ENCODE results near the gene CYP4F8.

The CYP4F8 gene

DNA sequence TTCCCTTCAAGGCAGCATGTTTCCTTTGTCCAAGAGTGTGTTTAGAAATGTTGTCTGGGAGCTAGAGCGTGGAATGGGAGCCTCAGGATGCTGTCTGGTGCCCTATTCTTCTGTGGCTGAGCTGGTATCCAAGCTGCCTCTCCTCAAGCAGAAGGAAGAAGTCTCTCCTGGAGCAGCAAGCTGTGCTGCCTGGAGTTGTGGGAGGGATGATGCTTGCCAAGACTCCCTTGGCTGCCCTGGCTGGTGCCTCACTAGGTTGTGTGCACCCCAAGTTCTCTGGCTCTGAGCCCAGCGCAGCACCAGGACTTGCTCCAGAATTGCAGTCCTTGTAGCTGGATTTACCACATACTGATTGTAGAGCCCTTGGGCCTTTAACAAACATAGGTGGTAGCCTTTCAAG is 21.0 kb downstream of the CYP4F8 start:
- DNase-seq (ENCODE audit: low read depth, low spot score): no peak
- no peaks in the 10 kb centered on the region for H3K9me3 ChIP-seq (ENCODE audit: low read depth, low read length)
- no peak overlapping the region for H3K27ac ChIP-seq

DNA sequence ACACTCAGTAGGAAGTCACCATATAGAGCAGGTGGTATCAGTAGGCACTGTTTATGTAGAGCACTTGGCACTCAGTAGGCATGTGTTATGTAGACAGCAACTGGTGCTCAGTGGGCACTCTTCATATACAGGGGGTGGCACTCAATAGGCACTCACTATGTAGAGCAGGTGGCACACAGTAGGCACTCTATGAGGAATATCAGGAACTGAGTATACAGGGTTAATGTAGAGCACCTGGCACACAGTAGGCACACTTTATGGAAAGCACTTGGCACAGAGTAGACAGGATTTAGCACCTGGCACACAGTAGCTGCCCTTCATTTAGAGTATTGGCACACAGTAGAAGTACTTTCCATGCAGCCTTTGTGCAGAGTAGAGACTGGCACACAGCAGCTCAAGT is 24.6 kb downstream of the CYP4F8 start:
- Histone ChIP-seq H3K9me3 (ENCODE audit: low read depth, low read length) (no peaks in the 10 kb centered on the region), H3K4me3 (no peak overlapping the region), H3K9ac (ENCODE audit: insufficient read length) (no peak overlapping the region), H3K36me3 (ENCODE audit: insufficient read depth, low read length) (no peaks in the 10 kb centered on the region), H3K27ac (no peak overlapping the region)
- TF ChIP-seq FOXP2 (optimal IDR thresholded peaks at IDR 0.05; ENCODE audit: control extremely low read depth, extremely low read length, insufficient read depth) (no peak), EZH2 (IDR thresholded peaks at IDR 0.05) (no peak), POLR2AphosphoS5 (IDR thresholded peaks at IDR 0.05; ENCODE audit: borderline replicate concordance, low read depth, low read length) (no peak)
- DNase-seq (ENCODE audit: low read depth, low spot score): no peak

More for the DNA sequence above, 21.0 kb downstream of the CYP4F8 start:
- no peaks in the 10 kb centered on the region for H3K36me3 ChIP-seq (ENCODE audit: insufficient read depth, low read length)
- no peak for TF ChIP-seq POLR2AphosphoS5 (IDR thresholded peaks at IDR 0.05; ENCODE audit: borderline replicate concordance, low read depth, low read length)
- TF ChIP-seq FOXP2 (optimal IDR thresholded peaks at IDR 0.05; ENCODE audit: control extremely low read depth, extremely low read length, insufficient read depth): no peak
- TF ChIP-seq EZH2 (IDR thresholded peaks at IDR 0.05): no peak
- H3K9ac ChIP-seq (ENCODE audit: insufficient read length): no peak overlapping the region
- no peak overlapping the region for H3K4me3 ChIP-seq

DNA sequence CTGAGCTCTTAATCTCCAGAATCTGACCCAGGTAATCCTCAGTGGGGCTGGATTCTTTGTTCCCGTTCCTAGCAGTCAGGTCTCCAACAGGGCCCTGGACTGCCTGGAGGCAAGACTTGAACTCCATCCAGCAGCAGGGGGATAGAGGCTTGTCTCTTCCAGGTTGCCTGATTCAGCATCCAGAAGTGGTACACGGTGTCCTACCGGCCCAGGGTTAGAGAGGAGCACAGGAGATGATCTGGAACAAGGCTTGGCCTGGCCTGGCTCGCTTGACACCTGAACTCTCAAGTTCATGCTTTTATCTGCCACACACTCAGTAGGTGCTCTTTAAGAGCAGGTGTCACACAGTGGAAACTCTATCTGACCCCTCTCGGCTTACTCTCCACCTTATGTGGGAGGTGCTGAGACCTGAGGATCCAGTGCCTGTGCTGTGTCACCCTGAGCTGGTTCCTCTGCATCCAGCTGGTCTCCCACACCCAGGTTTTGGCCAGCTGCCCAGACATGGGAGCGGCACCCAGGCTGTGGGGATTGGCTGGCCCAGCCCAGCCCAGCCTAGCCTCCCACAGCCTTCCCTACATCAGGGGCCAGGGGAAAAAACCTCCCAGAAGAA is 25.4 kb downstream of the CYP4F8 start, which contains the start of gene CYP4F3:
TSS of gene CYP4F3 (plus strand) at position 604 of the 610 bp plus-strand sequence. CDS start 519 bp downstream, outside the sequence.
- no peaks in the 10 kb centered on the region for H3K36me3 ChIP-seq (ENCODE audit: insufficient read depth, low read length)
- H3K4me3 ChIP-seq: no peak within 1 kb of the TSS
- no peaks in the 10 kb centered on the region for H3K9me3 ChIP-seq (ENCODE audit: low read depth, low read length)
- H3K9ac ChIP-seq (ENCODE audit: insufficient read length): no peak within 1 kb of the TSS
- no peak within 1 kb of the TSS for H3K27ac ChIP-seq
- DNase-seq (ENCODE audit: low read depth, low spot score): no peak
- no peak for TF ChIP-seq FOXP2 (optimal IDR thresholded peaks at IDR 0.05; ENCODE audit: control extremely low read depth, extremely low read length, insufficient read depth)
- TF ChIP-seq EZH2 (IDR thresholded peaks at IDR 0.05): no peak

DNA sequence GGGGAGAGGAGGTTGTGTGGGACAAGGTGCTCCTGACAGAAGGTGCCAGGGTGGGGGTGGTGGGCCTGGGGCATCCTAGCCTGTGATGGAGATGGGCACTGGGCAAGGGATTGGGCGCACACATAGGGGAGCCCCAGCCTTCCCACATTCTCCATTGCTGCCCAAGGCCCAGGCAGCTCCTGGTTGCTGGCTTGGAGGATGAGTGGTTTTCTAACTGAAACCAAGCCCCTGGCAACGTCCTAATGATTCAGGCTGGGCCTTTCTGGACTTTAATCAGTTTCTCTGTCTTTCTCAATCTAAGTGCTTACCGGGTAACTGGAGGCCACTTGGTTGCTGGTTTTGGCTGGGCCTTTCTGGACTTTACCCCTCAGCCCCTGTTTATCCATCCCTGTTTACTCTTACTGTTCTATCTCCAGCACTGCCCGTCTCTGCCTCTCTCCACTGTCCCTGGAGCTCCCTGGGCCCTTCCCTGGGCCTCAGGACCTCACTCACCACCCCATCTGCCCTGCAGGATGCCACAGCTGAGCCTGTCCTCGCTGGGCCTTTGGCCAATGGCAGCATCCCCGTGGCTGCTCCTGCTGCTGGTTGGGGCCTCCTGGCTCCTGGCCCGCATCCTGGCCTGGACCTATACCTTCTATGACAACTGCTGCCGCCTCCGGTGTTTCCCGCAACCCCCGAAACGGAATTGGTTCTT is 26.0 kb downstream of the CYP4F8 start:
- DNase-seq (ENCODE audit: low read depth, low spot score): no peak
- no peaks in the 10 kb centered on the region for H3K36me3 ChIP-seq (ENCODE audit: insufficient read depth, low read length)
- H3K4me3 ChIP-seq: no peak overlapping the region
- no peak overlapping the region for H3K9ac ChIP-seq (ENCODE audit: insufficient read length)
- H3K9me3 ChIP-seq (ENCODE audit: low read depth, low read length): no peaks in the 10 kb centered on the region
- no peak for TF ChIP-seq FOXP2 (optimal IDR thresholded peaks at IDR 0.05; ENCODE audit: control extremely low read depth, extremely low read length, insufficient read depth)
- no peak for TF ChIP-seq EZH2 (IDR thresholded peaks at IDR 0.05)
- TF ChIP-seq POLR2AphosphoS5 (IDR thresholded peaks at IDR 0.05; ENCODE audit: borderline replicate concordance, low read depth, low read length): no peak
- no peak overlapping the region for H3K27ac ChIP-seq

DNA sequence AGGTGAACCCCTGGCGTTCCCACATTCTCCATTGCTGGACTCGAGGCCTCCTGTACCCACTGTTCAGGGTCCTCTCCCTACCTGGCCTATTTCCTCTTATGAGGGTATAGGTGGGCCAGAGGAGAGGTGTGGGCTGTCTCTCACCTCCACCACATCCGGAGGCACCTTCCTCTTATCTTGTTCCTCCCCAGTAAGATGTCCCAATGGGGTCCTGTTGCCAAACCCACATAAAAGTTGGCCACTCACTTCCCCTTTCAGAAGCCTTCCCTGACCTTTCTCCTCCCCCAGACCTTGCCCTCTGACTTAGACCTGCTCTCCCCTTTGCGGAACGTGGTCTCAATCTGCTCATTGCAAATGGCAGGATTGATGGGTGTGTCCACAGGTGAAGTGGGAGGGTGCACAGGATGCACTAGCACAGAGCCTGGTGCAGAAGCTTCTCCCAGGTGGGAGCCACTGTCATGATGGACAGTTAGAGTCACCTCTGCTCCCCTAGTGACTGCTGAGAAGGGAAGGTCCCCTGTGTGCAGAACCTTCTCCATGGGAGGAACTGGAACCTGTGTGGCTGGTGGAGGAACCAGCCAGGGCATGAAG is 27.0 kb downstream of the CYP4F8 start:
- no peak overlapping the region for H3K9ac ChIP-seq (ENCODE audit: insufficient read length)
- no peak overlapping the region for H3K4me3 ChIP-seq
- DNase-seq (ENCODE audit: low read depth, low spot score): no peak
- no peak for TF ChIP-seq EZH2 (IDR thresholded peaks at IDR 0.05)
- no peak for TF ChIP-seq FOXP2 (optimal IDR thresholded peaks at IDR 0.05; ENCODE audit: control extremely low read depth, extremely low read length, insufficient read depth)
- TF ChIP-seq POLR2AphosphoS5 (IDR thresholded peaks at IDR 0.05; ENCODE audit: borderline replicate concordance, low read depth, low read length): no peak
- no peaks in the 10 kb centered on the region for H3K9me3 ChIP-seq (ENCODE audit: low read depth, low read length)
- H3K27ac ChIP-seq: no peak overlapping the region
- no peaks in the 10 kb centered on the region for H3K36me3 ChIP-seq (ENCODE audit: insufficient read depth, low read length)

DNA sequence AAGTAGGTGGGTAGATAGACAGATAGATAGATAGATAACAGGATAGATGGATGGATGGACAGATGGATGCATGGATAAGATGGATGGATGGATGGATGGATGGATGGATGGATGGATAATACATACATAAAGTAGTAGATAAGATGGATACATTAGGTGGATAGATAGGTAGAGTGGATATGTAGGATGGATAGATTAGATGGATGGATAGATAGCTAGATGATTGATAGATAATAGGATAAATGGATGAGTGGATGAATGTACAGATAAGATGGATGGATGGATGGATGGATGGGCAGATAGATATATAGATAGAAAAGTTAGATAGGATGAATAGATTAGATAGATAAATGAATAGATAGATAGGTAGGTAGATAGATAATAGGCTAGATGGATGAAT is 27.8 kb downstream of the CYP4F8 start:
- H3K27ac ChIP-seq: no peak overlapping the region
- DNase-seq (ENCODE audit: low read depth, low spot score): no peak
- H3K9me3 ChIP-seq (ENCODE audit: low read depth, low read length): no peaks in the 10 kb centered on the region
- H3K4me3 ChIP-seq: no peak overlapping the region
- TF ChIP-seq EZH2 (IDR thresholded peaks at IDR 0.05) (no peak), POLR2AphosphoS5 (IDR thresholded peaks at IDR 0.05; ENCODE audit: borderline replicate concordance, low read depth, low read length) (no peak), FOXP2 (optimal IDR thresholded peaks at IDR 0.05; ENCODE audit: control extremely low read depth, extremely low read length, insufficient read depth) (no peak)
- no peaks in the 10 kb centered on the region for H3K36me3 ChIP-seq (ENCODE audit: insufficient read depth, low read length)
- no peak overlapping the region for H3K9ac ChIP-seq (ENCODE audit: insufficient read length)

DNA sequence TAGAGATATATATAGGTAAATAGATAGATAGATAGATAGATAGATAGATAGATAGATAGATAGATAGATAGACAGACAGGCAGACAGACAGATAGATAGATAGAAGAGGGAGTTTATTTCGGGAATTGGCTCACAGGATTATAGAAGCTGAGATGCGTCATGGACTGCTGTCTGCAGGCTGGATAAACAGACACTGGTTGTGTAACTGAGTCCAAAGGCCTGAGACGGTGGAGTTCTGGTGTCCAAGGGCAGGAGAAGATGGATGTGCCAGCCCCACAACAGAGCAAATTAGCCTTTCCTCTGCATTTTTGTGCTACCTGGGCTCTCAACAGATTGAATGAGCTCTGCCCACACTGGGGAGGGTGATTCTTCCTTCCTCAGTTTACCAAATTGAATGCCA is 28.4 kb downstream of the CYP4F8 start:
- H3K9ac ChIP-seq (ENCODE audit: insufficient read length): no peak overlapping the region
- DNase-seq (ENCODE audit: low read depth, low spot score): no peak
- no peak overlapping the region for H3K27ac ChIP-seq
- TF ChIP-seq EZH2 (IDR thresholded peaks at IDR 0.05): no peak
- TF ChIP-seq POLR2AphosphoS5 (IDR thresholded peaks at IDR 0.05; ENCODE audit: borderline replicate concordance, low read depth, low read length): no peak
- TF ChIP-seq FOXP2 (optimal IDR thresholded peaks at IDR 0.05; ENCODE audit: control extremely low read depth, extremely low read length, insufficient read depth): no peak
- no peaks in the 10 kb centered on the region for H3K36me3 ChIP-seq (ENCODE audit: insufficient read depth, low read length)
- no peak overlapping the region for H3K4me3 ChIP-seq
- H3K9me3 ChIP-seq (ENCODE audit: low read depth, low read length): no peaks in the 10 kb centered on the region

DNA sequence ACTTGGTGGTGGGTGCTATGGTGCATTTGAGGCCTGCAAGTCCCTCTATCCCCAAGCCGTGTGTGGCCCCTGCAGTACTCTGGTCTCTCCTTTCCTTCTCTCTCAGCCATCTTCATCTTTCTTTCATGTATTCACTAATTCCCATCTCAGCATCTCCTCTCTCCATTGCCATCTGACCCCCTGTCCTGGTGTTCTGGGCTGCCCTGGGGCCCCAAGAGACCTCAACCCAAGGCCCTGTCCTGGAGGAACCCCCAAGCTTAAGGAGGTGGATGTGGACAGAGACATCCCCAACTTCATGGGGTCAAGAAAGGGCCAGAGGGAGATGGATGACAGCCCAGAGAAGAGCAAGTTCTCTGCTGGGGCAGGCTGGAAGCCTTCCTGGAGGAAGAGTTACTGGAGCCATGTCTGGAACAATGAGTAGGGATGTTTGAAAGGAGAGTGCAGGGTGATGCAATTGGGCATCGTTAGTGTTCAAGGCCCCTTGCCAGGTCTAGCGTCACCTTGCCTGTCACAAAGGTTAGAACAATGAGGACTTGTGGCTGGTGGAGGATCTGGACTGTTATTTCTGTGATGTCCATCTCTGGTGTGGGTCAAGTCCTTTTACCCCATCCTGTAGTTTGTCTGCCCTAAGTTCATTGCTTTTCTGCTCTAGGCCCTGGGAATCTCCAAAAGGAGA is 29.2 kb downstream of the CYP4F8 start:
- H3K9ac ChIP-seq (ENCODE audit: insufficient read length): no peak overlapping the region
- no peak for TF ChIP-seq FOXP2 (optimal IDR thresholded peaks at IDR 0.05; ENCODE audit: control extremely low read depth, extremely low read length, insufficient read depth)
- TF ChIP-seq EZH2 (IDR thresholded peaks at IDR 0.05): no peak
- TF ChIP-seq POLR2AphosphoS5 (IDR thresholded peaks at IDR 0.05; ENCODE audit: borderline replicate concordance, low read depth, low read length): no peak
- H3K4me3 ChIP-seq: no peak overlapping the region
- no peaks in the 10 kb centered on the region for H3K9me3 ChIP-seq (ENCODE audit: low read depth, low read length)
- no peak overlapping the region for H3K27ac ChIP-seq
- no peak for DNase-seq (ENCODE audit: low read depth, low spot score)
- H3K36me3 ChIP-seq (ENCODE audit: insufficient read depth, low read length): no peaks in the 10 kb centered on the region
